Measurements from ENCODE around the gene ARHGEF3.

DNA sequence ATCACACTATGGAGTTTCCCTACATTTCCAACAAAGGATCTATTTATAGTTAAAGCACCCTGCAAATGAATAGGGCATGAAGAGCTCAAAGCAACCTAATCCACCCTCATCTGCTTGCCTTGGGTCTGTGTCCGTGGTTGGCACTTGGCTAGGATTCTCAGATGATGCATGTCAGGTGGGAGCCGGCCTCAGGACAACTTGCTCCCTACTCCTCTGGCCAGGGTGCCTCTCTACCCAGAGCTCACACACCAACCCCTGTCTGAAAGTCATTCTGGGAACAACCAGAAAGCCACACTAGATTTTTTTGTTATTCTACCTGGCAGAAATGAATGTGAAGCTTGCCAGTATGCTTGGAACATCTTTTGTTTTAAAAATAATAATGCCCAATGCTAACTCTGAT lies 13.2 kb downstream of the ARHGEF3 start:
- TF ChIP-seq, protein P1, sequence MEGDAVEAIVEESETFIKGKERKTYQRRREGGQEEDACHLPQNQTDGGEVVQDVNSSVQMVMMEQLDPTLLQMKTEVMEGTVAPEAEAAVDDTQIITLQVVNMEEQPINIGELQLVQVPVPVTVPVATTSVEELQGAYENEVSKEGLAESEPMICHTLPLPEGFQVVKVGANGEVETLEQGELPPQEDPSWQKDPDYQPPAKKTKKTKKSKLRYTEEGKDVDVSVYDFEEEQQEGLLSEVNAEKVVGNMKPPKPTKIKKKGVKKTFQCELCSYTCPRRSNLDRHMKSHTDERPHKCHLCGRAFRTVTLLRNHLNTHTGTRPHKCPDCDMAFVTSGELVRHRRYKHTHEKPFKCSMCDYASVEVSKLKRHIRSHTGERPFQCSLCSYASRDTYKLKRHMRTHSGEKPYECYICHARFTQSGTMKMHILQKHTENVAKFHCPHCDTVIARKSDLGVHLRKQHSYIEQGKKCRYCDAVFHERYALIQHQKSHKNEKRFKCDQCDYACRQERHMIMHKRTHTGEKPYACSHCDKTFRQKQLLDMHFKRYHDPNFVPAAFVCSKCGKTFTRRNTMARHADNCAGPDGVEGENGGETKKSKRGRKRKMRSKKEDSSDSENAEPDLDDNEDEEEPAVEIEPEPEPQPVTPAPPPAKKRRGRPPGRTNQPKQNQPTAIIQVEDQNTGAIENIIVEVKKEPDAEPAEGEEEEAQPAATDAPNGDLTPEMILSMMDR (conservative IDR thresholded peaks at IDR 0.05; ENCODE audit: low read length) = no peak
- no peak for TF ChIP-seq EZH2phosphoT487 (IDR thresholded peaks at IDR 0.05; ENCODE audit: borderline replicate concordance)

Measured in Loucy (cell line).